ENCODE data around the gene ELP1.
"Not testable (repeated sequence)": the region's sequence is repeated elsewhere in the genome, so short reads cannot be mapped to it uniquely, and the experiment has no call there.

Gene ELP1, protein sequence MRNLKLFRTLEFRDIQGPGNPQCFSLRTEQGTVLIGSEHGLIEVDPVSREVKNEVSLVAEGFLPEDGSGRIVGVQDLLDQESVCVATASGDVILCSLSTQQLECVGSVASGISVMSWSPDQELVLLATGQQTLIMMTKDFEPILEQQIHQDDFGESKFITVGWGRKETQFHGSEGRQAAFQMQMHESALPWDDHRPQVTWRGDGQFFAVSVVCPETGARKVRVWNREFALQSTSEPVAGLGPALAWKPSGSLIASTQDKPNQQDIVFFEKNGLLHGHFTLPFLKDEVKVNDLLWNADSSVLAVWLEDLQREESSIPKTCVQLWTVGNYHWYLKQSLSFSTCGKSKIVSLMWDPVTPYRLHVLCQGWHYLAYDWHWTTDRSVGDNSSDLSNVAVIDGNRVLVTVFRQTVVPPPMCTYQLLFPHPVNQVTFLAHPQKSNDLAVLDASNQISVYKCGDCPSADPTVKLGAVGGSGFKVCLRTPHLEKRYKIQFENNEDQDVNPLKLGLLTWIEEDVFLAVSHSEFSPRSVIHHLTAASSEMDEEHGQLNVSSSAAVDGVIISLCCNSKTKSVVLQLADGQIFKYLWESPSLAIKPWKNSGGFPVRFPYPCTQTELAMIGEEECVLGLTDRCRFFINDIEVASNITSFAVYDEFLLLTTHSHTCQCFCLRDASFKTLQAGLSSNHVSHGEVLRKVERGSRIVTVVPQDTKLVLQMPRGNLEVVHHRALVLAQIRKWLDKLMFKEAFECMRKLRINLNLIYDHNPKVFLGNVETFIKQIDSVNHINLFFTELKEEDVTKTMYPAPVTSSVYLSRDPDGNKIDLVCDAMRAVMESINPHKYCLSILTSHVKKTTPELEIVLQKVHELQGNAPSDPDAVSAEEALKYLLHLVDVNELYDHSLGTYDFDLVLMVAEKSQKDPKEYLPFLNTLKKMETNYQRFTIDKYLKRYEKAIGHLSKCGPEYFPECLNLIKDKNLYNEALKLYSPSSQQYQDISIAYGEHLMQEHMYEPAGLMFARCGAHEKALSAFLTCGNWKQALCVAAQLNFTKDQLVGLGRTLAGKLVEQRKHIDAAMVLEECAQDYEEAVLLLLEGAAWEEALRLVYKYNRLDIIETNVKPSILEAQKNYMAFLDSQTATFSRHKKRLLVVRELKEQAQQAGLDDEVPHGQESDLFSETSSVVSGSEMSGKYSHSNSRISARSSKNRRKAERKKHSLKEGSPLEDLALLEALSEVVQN (N-terminal part only)

DNA sequence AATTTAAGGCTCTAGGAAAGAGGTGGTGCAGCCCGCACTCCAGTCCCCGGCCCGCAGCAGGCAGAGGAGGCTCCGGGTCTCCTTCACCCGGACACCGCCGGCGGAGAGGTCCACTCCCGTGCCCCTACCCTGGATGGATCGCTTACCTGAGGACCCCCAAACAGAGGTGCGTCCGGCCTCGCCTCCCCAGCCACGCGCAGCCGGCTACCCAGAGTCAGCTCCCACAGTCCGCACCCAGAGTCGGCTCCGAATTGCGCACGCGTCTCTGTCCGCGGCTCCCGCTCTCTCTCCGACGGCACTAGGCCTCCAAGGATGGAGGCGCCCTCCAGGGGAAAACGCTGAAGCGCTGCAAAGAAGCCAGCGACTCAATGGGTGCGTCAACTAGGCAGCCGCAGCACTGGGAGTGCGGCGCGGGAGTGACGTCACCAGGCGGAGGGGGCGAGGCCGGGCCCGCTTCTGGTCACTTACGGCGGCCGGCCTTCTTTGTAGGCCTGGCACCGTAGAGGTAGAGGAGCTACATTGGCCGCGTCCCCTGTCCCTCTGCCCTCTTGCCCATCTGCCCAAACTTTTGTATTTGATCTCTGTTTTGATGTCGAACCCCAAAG is at the start of gene ELP1:
Gene ELP1, minus strand, starts transcription at position 407 of the 605 bp plus-strand sequence. CDS start 2,978 bp downstream, outside the sequence.
- DNase-seq: peak; percentile 95

DNA sequence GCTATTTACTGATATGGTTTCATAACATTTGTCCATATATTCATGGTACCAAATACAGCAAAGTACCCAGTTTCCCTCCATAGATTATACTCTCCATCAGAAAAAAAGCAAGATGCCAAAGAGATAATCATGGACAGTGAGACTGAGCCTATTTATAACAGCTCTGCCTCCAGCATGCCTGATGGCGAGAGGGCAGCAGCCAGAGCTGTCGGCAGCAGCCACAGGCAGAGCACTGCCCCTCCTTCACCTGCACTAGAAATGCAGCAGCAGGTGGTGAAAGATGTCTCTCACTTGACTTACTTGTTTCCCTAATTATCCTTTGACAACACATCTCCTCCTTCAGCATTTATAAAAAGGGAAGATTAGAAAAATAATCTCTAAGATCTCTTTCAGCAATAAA is 47.0 kb upstream of the ELP1 start:
- no peak for DNase-seq

DNA sequence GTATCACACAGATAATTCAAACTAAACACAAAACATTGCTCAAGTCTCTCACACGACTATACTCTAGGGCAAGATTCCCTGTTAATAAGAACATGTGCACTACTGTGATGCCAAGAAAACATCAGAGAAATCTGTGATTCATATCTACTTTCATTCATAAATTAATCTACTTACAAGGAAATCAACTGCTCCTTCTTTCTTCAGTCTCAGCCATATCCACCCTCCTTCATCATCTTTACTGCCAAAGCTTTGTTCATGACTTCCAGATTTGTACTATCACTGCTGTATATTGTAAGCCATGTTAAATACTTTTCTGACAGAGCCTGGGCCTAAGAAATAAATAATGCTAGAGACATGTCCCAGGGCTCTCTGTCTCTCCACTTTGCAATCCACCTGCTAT is 44.3 kb upstream of the ELP1 start:
- DNase-seq: no peak

DNA sequence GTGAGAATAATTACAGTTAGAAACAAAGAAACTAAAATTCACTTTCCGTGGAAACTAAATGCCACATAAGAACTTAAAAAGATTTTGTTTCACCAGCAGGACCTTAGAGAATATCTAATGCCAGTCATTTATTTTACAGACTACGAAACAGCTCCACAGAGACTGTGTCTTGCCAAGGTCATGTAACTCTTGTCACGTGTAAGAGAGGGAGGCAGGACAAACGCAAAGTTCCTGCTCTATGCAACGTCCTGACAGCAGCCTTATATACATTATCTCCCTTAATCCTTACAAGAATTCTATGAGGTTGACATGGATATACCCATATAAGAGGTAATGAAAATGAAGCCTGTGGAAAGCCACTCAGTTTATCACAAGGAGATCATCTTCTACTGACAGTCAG is 40.0 kb upstream of the ELP1 start:
- DNase-seq: no peak

DNA sequence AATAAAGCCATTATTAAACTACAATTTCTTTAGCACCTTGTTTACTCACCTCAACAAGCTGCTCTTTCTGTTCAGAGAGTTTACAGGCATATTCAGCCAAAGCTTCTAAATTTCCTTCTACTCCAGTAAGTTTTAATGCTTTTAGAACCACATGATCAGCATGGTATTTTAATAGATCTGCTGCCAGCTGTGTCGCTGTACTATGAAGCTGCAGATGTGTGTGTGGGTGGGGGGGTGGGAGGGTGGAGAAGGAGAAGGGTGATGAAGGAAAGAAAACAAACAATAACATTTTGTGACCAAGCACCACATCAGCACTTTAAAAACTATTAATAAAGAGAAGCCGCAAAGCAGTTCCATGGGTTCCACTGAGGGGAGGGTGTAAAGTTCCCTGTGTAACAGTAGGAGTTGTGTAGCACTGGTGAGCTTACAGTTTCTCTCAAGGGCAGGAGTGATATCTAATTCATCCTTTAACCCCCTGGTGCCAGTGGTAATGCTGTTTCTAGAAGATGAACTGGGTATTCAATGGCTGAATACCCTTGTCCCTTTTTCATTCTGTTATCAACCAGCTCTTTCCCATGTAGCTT is 38.8 kb upstream of the ELP1 start:
- DNase-seq: no peak

DNA sequence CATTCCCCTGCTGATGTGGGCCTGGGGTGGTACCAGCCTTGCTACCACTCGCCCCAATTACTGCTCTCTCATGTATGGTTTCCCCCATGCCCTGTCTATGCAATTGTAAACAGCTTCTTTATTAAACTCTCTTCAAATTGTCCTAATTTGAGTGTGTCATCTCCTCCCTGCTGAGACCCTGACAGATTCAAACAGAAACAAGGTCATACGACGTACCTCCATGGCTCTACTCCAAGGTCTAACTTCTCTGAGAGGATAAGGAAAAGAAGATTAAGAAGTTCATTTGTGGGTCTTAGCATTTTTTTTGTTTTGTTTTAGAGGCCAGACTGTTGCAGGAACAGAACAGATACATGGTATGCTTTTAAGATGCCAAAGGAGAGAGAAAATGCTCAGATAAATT is 38.3 kb upstream of the ELP1 start:
- no peak for DNase-seq

DNA sequence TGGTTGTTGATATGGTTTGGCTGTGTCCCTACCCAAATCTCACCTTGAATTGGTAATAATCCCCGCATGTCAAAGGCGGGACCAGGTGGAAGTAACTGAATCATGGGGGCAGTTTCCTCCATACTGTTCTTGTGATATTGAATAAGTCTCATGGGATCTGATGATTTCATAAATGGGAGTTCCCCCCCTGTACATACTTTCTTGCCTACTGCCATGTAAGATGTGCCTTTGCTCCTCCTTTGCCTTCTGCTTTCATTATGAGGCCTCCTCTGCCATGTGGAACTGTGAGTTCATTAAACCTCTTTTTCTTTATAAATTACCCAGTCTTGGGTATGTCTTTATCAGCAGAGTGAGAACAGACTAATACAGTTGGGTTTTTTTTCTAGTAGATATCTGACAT is 37.5 kb upstream of the ELP1 start:
- not testable (repeated sequence) for DNase-seq

DNA sequence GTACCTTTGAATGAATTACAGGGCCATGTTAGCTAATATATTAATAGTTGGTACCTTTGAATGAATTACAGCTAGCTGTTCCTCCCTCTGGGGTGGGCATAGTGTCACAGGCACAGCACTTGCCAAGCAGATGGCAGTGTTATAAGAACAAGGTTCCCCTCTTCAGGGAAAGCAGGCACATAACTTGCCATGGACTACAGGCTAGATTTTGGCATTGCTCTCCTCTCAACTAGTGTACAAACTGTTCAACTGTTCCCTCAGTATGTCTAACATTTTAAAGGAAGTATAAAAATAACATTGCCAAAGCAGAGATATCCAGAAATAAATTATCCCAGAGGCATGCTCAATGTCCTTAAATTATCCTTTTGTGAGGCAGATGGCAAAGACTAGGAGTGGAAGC is 34.0 kb upstream of the ELP1 start:
- DNase-seq: no peak

DNA sequence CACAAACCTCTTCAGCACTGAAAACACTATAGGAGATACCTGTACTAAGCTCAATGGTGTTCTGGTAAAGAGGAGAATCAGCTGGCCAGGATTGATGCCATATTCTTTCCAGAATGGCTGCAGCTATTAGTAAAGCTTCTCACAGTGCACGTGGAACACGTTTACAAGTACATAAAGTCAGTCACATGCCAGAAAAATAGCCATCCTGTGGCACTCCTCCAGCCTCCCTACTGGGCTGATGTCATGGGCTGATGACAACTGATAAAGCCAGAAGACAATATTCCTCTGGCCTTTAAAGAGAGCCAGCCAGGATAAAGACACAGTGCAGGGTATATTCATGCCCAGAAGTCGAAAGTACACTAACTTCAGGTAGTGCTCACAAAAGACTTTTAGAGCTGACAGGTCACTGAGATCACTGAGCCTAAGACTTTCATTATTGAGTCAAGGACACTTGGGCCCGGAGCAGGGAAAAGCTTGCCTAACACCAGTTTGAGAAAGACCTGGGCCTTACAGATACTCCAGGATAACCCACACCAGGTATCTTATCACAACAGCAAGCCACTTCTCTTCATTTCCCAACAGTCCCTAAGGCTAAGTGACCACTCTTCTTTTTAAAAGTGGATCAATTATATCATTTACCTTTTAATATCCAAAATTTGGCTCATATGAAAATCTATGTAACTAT is 29.7 kb upstream of the ELP1 start:
- no peak for DNase-seq

DNA sequence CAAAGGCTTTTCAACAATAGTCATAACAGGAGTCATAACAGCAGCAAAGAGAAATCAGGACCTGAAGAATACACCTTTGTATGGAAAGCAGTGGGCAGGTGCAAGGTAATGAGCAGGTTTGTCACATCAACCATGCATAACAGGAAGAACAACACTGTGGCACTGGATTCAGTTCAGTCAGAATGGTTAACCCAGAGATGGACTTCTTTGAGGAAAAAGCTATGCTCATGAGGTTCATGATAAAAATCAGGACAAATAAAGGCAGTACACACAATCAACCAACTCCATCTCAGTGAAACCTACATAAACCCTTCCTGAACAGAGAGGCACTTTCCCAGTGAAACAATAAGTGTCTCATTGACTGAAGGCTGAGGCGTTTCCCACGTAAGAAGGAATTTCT is 27.2 kb upstream of the ELP1 start:
- DNase-seq: no peak

DNA sequence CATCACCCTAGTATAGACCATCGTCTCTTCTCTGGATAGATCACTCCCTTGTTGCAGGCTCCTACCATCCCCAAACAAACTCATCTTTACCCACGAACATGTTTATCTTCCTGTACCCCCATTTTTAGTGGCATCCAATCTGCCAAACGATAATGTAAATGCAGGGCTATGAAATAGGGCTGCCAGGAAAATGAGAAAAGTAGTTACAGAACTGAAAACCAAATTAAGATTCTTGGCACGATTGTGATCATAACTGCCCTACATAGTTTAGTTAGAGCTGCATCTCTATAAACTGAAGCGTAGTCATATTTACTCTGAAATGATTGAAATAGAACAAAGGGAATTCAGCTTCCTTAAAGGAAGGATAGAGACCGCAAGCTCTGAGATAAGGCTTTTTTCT is 26.4 kb upstream of the ELP1 start:
- DNase-seq: no peak

DNA sequence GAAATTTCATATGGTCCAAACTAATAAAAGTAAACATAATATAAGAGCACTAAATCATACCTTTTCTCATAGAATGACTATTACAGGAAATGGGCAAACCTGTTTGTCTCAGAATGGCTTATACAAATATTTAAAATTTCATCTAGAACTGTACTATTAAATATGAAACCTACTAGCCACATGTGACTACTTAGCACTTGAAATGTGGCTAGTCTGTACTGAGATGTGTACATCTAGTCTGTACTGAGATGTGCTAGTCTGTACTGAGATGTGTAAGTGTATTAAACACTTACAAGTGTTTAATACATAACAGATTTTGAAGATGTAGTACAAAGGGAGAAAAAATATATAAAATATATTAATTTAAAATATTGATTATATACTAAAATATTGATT is 22.7 kb upstream of the ELP1 start:
- no peak for DNase-seq

DNA sequence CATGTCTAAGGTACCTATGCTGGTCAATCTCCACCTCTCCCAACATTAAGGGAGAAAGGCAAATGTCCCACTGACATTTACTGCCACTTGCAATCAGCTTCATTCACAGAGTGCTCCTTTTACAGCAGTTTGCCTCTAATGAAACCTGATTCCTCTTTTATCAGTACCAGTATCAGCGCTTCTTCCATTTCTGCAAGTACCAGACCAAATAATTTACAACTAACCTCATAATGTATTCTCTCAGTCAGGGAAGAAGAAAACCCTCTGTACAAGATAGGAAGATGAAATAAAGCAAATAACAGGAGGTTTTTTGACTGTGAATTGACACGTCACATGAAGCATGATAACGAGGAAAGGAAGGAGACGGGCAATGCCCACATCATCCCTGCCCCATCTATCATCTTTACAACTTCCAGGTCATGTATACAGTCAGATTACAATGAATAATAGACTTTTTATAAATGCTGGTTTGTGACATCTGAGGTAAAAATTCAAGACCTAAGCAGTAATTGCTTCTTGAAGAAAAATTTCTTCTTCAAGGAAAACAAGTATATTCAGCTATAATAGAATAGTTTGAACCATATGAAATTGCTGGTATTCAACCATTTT is 22.2 kb upstream of the ELP1 start:
- DNase-seq: no peak

DNA sequence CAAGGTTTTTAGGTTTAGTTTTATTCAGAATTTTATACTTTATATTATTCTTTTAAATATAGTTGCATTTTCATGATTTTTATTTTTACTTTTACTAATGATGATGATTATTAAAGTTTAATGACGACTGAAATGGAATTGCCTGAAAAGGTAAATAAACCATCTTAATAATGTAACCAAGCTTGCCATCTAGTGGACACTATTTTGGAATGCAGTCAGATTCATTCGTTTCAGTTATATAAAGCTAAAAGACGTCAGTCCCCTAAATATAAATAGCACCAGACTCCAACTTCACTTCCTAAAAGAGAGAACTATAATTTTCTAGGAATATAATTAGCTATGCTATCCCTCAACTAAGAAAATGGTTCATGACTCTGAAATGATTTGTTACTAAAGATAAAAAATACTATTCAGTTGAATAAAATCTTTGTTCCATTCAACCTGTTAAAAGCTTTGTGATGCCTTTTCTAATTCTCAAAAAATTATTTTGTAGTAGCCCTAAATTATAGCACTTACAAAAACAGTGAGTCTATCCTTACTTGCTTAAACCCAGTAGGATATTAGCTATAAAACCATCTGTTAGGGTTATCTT is 20.2 kb upstream of the ELP1 start:
- no peak for DNase-seq

DNA sequence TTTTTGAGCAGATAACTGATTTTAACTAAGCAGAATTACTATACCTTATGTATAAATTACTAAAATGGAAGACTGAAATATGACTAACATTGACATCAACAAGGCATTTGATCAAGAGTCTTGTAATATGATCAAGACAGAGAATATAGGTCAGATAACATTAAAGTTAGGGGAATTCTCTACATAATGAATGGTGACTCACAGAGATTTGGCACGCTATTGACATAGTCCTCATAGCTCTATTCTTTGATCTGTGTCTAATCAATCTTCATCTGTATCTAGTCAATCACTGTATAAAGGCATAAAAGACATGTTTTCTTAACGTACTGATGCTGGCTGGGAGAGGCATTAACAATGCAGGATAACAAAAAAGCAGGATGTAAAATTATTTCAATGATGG is 17.7 kb upstream of the ELP1 start:
- DNase-seq: no peak

DNA sequence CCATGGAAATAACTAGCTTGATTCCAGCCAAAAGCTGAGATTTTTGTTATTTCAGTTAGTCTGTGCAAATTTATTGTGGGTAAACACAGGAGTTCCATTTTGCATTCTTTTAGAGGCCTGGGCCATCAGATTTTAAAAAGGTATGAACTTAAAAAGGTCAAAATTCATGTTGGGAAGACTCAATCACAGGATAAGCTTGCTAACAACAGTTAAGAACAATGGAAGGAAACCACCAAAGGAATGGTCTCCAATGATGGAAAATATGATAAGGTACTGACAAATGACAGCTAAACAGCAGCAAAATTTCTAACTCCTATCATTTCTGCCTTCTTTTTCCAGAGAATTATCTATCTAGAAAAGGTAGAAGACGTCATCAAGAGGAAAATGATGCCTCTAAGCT is 16.2 kb upstream of the ELP1 start:
- no peak for DNase-seq

DNA sequence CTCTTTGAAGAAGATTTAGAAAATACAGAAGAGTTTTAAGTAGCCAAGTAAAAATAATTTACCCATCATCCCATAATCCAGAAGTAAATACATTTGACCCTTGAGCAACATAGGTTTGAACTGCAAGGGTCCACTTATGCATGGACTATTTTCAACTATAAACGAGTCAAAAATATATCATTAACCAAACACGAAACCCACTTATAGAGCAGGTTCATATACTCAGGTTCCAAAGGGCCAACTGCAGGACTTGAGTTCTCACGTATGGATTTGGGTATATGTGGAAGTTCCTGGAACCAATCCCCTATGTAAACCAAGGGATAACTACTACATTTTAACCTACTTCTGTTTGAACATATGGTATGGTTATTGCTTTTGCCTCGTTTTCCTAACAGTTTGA is 6.1 kb upstream of the ELP1 start:
- DNase-seq: no peak

DNA sequence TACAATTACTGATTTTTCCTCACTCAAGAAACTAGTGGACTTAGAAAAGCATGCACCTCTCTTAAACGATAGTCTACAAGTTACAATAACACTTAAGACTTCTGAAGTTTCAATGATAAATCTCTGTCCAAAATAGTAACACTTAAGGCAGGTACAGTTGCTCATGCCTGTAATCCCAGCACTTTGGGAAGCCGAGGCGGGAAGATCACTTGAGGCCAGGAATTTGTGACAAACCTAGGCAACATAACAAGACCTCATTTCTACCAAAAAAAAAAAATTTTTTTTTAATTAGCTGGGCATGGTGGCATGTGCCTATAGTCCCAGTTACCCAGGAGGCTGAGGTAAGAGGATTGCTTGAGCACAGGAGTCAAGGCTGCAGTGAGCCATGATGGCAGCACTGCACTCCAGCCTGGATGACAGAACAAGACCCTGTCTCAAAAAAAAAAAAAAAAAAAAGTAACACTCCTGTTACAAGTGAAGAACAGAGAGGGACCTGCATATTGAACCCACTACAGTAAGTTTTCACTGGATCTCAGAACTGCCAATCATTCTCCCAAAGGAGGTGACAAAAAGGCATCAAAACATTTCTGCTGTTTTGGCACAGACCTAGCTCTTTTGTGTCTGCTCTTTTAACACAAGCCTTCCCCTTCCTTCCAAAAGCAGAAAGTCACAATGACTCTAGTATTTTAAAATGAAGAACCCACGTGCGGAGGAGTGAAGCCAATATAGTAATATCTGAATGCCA is 3.8 kb upstream of the ELP1 start:
- no peak for DNase-seq

DNA sequence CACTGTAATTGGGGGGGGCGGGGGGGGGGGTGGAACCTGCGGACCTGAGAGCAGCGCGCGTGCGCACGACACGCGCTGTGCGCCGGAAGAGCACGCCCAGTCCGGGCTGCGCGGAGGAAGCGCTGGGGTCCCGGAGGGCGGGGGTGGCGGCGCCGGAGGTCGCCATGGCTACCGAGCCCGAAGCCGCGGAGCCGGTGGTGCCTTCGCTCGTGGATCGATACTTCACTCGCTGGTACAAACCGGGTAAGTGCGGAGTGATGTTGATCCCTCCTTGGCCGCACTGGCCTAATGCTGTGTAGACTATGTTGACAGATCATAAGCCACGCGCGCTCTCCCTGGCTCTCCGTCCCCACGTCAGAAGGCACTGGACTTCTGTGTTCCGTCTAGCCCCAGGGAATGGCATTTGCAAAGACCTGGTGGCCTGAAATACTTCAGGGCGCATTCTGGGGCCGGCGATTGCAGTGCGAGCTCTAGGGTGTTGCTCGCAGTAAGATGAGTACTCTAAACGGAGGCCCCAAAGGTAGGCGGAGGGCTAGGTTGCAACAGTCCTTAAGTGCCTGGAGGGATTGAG is 484 bp upstream of the ELP1 start, which contains the start of gene ABITRAM:
Gene ABITRAM, plus strand, starts transcription at position 78 of the 571 bp plus-strand sequence. Its CDS starts 87 bp downstream, at position 165.
- DNase-seq: peak; percentile 81

DNA sequence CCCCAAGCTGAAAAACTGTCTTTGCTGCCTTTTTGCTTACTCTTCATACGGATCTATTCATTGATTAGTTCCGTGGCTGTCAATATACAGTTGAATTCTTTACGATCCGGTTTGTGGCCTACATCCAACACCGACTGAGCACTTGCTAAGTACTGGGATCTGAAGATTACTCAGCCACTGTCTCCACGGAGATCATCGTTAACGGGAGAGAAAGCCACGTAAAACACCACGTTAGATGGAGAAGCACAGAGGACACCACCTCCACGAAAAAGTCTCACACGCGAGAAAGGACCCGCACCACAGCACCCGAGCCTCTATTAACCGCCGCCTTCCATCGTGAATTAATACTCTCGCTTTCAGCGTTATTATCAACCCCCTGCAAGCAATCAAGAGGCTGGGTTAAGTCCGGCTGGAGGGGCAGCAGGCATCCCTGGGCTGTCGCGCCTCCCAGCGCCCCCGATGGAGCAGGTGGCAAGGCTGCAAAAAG is 650 bp downstream of the ELP1 start:
- no peak for DNase-seq
